Liver (tissue), 9 donors: ENCODE data around the gene NTNG2. TPM values are rescaled to one million over a fixed set of nuclear protein-coding genes. Genes with fewer than 3 reads are reported as not detected.

ENCODE experiments used
- DNase-seq: peaks from one replicate; pipeline ENCODE4 v3.0.0-alpha.2; 2017; ENCODE audit warnings: low spot score
- H3K27ac ChIP-seq, 2 donors: one replicate each; pipeline ENCODE4 v1.7.0; 2013; ENCODE audit warnings: inconsistent platforms in 2 of 2, low read length in 2 of 2, control low read depth in 1 of 2, low read depth in 1 of 2, mild to moderate bottlenecking in 1 of 2
- H3K27me3 ChIP-seq, 4 donors: one replicate each; pipeline versions ENCODE4 v1.6.1 to v1.7.0; 2013; ENCODE audit warnings: low read length in 3 of 4, inconsistent platforms in 1 of 4, mild to moderate bottlenecking in 1 of 4, moderate library complexity in 1 of 4; ENCODE audit not compliant: control insufficient read depth in 4 of 4, insufficient read depth in 4 of 4
- H3K36me3 ChIP-seq, 4 donors: one replicate each; pipeline versions ENCODE4 v1.6.1 to v1.7.0; 2013; ENCODE audit warnings: low read length in 3 of 4, mild to moderate bottlenecking in 3 of 4, low read depth in 1 of 4, moderate library complexity in 1 of 4; ENCODE audit not compliant: control insufficient read depth in 4 of 4, insufficient read depth in 3 of 4
- H3K4me1 ChIP-seq, 4 donors: one replicate each; pipeline versions ENCODE4 v1.6.1 to v1.7.0; 2013; ENCODE audit warnings: low read length in 3 of 4, mild to moderate bottlenecking in 3 of 4, moderate library complexity in 1 of 4; ENCODE audit not compliant: control insufficient read depth in 4 of 4, insufficient read depth in 4 of 4
- H3K4me3 ChIP-seq, 3 donors: one replicate each; pipeline versions ENCODE4 v1.6.1 to v1.7.0; 2013; ENCODE audit warnings: low read length in 3 of 3, control low read depth in 1 of 3, low read depth in 1 of 3, mild to moderate bottlenecking in 1 of 3
- H3K9ac ChIP-seq, 2 donors: one replicate each; pipeline ENCODE4 v1.7.0; 2013; ENCODE audit warnings: low read length in 2 of 2, mild to moderate bottlenecking in 2 of 2, moderate library complexity in 2 of 2, control low read depth in 1 of 2, low read depth in 1 of 2
- H3K9me3 ChIP-seq, 4 donors: one replicate each; pipeline versions ENCODE4 v1.6.1 to v1.7.0; 2013; ENCODE audit warnings: low read length in 3 of 4; ENCODE audit not compliant: control insufficient read depth in 4 of 4
- EGR1 ChIP-seq, 2 donors: IDR thresholded peaks; 2 replicates each; pipeline ENCODE4 v1.6.1; 2016 to 2018; ENCODE audit warnings: antibody characterized with exemption in 2 of 2, low read depth in 2 of 2
- FOXA1 ChIP-seq: IDR thresholded peaks from 2 replicates; pipeline ENCODE4 v1.6.1; 2016; ENCODE audit warnings: antibody characterized with exemption
- FOXA2 ChIP-seq: IDR thresholded peaks from 2 replicates; pipeline ENCODE4 v1.6.1; 2016; ENCODE audit warnings: antibody characterized with exemption
- GABPA ChIP-seq, 2 donors: IDR thresholded peaks in 1 of 2; conservative IDR thresholded peaks in 1 of 2; 2 replicates each; pipeline ENCODE4 v1.6.1; 2016; ENCODE audit warnings: antibody characterized with exemption in 2 of 2, mild to moderate bottlenecking in 1 of 2, moderate library complexity in 1 of 2
- HNF4A ChIP-seq, 2 donors: conservative IDR thresholded peaks; 2 replicates each; pipeline ENCODE4 v1.6.1; 2016; ENCODE audit warnings: antibody characterized with exemption in 2 of 2, mild to moderate bottlenecking in 2 of 2
- HNF4G ChIP-seq: IDR thresholded peaks from 2 replicates; pipeline ENCODE4 v1.6.1; 2016; ENCODE audit warnings: antibody characterized with exemption
- JUND ChIP-seq, 2 donors: IDR thresholded peaks; 2 replicates each; pipeline ENCODE4 v1.6.1; 2016; ENCODE audit warnings: antibody characterized with exemption in 2 of 2
- NR2F2 ChIP-seq: IDR thresholded peaks from 2 replicates; pipeline ENCODE4 v1.6.1; 2016; ENCODE audit warnings: antibody characterized with exemption
- RAD21 ChIP-seq, 2 donors: IDR thresholded peaks; 2 replicates each; pipeline ENCODE4 v1.6.1; 2016; ENCODE audit warnings: antibody characterized with exemption in 2 of 2, mild to moderate bottlenecking in 2 of 2
- RXRA ChIP-seq, 2 donors: IDR thresholded peaks; 2 replicates each; pipeline ENCODE4 v1.6.1; 2017 to 2018; ENCODE audit warnings: antibody characterized with exemption in 2 of 2, mild to moderate bottlenecking in 1 of 2
- SP1 ChIP-seq: IDR thresholded peaks from 2 replicates; pipeline ENCODE4 v1.6.1; 2018; ENCODE audit warnings: antibody characterized with exemption, mild to moderate bottlenecking
- TAF1 ChIP-seq: conservative IDR thresholded peaks from 2 replicates; pipeline ENCODE4 v1.6.1; 2016; ENCODE audit warnings: antibody characterized with exemption, mild to moderate bottlenecking
- YY1 ChIP-seq: IDR thresholded peaks from 2 replicates; pipeline ENCODE4 v1.6.1; 2016; ENCODE audit warnings: antibody characterized with exemption, mild to moderate bottlenecking
- WGBS: extraction: QIAGEN DNeasy Blood & Tissue Kit; methylation state at CpG from one replicate; pipeline ENCODE4 v1.1.7; 2013; 5-methylcytosine and 5-hydroxymethylcytosine counted together
- polyA plus RNA-seq, 2 donors: library from polyadenylated mRNA; stranded (reverse) in 1 of 2; unstranded in 1 of 2; fragments of 200-250 nt in 1 of 2; fragments of >200 nt in 1 of 2; fragmentation: Nextera tagmentation in 1 of 2; extraction: Ambion mirVana in 1 of 2; gene quantifications; one replicate each; pipeline versions ENCODE4 v1.2.1 to v1.2.3, GENCODE V29; 2013 to 2015
- total RNA-seq, 2 donors: library from RNA; depleted of rRNA; stranded (reverse); fragments of >200 nt; gene quantifications; one replicate each; pipeline ENCODE4 v1.2.3, GENCODE V29; 2014
- TF ChIP-seq, protein P1 (sequence below): IDR thresholded peaks from 2 replicates; pipeline ENCODE4 v1.6.1; 2016; ENCODE audit warnings: antibody characterized with exemption
- TF ChIP-seq, protein P2 (sequence below): IDR thresholded peaks from 2 replicates; pipeline ENCODE4 v1.6.1; 2016; ENCODE audit warnings: antibody characterized with exemption
- TF ChIP-seq, protein P3 (sequence below): IDR thresholded peaks from 2 replicates; pipeline ENCODE4 v1.6.1; 2016; ENCODE audit warnings: antibody characterized with exemption
- TF ChIP-seq, protein P4 (sequence below): IDR thresholded peaks from 2 replicates; pipeline ENCODE4 v1.6.1; 2016; ENCODE audit warnings: antibody characterized with exemption, mild to moderate bottlenecking
- donor health status: healthy.
- donor health status: healthy.
- donor health status: healthy.
- donor health status: healthy.
- donor health status: healthy.

The NTNG2 gene
- total and polyA plus RNA-seq, 4 donors = 0.12 to 0.42 (median 0.28) TPM; not detected in 1

DNA sequence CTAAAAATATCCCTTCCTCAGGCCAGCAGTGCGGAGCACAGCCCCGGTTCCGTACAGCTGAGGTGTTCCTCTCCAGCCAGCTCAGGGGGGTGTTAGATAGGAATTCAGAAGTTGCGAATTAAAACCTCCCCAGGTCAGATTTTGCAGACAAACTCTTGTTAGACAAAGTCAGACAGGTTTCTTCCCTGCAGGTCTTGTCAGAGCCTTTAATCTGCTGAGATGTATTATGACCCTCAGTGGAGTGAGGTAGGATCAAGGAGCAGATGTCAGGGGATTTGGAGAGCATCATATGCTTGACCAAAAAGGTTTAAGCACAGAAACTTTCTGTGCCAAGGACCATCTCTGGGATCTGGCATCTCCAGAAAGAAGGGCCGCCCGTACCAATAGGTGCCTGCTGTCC is 60.1 kb downstream of the NTNG2 start (continued):
- no peak for TF ChIP-seq SP1
- TF ChIP-seq, protein P1, sequence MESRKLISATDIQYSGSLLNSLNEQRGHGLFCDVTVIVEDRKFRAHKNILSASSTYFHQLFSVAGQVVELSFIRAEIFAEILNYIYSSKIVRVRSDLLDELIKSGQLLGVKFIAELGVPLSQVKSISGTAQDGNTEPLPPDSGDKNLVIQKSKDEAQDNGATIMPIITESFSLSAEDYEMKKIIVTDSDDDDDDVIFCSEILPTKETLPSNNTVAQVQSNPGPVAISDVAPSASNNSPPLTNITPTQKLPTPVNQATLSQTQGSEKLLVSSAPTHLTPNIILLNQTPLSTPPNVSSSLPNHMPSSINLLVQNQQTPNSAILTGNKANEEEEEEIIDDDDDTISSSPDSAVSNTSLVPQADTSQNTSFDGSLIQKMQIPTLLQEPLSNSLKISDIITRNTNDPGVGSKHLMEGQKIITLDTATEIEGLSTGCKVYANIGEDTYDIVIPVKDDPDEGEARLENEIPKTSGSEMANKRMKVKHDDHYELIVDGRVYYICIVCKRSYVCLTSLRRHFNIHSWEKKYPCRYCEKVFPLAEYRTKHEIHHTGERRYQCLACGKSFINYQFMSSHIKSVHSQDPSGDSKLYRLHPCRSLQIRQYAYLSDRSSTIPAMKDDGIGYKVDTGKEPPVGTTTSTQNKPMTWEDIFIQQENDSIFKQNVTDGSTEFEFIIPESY = no peak
- no peak for TF ChIP-seq FOXA1
- no peak for TF ChIP-seq JUND (IDR thresholded peaks at IDR 0.05)
- TF ChIP-seq, protein P2, sequence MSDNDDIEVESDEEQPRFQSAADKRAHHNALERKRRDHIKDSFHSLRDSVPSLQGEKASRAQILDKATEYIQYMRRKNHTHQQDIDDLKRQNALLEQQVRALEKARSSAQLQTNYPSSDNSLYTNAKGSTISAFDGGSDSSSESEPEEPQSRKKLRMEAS = no peak
- TF ChIP-seq, protein P3, sequence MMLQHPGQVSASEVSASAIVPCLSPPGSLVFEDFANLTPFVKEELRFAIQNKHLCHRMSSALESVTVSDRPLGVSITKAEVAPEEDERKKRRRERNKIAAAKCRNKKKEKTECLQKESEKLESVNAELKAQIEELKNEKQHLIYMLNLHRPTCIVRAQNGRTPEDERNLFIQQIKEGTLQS = no peak
- no peak for TF ChIP-seq EGR1 (IDR thresholded peaks at IDR 0.05; ENCODE audit: low read depth in 2 of 2)

DNA sequence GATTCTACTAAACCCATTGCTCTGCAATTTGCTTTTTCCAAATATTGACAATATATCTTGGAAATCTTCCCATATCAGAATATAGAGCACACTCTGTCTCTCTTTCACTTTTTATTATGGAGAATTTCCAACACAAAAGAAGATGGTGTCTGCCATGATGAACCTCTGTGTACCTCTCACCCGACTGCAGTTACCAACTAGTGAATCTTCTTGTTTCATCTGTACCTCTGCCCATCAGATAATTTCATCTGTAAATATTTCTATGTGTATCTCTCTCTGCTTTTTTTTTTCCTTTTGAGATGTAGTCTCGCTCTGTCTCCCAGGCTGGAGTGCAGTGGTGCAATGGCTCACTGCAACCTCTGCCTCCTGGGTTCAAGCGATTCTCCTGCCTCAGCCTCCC is 62.8 kb downstream of the NTNG2 start:
- no peak overlapping the region for H3K4me3 ChIP-seq
- 66% methylated on average over 3 of the region's 3 CpGs for WGBS
- H3K9ac ChIP-seq = no peak overlapping the region
- TF ChIP-seq FOXA2 (no peak), FOXA1 (no peak), TAF1 (no peak), NR2F2 (no peak), JUND (IDR thresholded peaks at IDR 0.05) (no peak), EGR1 (IDR thresholded peaks at IDR 0.05; ENCODE audit: low read depth in 2 of 2) (no peak), SP1 (no peak), GABPA (IDR thresholded peaks at IDR 0.05 in 1 of 2, conservative IDR thresholded peaks at IDR 0.05 in 1 of 2) (no peak)
- TF ChIP-seq, protein P4, sequence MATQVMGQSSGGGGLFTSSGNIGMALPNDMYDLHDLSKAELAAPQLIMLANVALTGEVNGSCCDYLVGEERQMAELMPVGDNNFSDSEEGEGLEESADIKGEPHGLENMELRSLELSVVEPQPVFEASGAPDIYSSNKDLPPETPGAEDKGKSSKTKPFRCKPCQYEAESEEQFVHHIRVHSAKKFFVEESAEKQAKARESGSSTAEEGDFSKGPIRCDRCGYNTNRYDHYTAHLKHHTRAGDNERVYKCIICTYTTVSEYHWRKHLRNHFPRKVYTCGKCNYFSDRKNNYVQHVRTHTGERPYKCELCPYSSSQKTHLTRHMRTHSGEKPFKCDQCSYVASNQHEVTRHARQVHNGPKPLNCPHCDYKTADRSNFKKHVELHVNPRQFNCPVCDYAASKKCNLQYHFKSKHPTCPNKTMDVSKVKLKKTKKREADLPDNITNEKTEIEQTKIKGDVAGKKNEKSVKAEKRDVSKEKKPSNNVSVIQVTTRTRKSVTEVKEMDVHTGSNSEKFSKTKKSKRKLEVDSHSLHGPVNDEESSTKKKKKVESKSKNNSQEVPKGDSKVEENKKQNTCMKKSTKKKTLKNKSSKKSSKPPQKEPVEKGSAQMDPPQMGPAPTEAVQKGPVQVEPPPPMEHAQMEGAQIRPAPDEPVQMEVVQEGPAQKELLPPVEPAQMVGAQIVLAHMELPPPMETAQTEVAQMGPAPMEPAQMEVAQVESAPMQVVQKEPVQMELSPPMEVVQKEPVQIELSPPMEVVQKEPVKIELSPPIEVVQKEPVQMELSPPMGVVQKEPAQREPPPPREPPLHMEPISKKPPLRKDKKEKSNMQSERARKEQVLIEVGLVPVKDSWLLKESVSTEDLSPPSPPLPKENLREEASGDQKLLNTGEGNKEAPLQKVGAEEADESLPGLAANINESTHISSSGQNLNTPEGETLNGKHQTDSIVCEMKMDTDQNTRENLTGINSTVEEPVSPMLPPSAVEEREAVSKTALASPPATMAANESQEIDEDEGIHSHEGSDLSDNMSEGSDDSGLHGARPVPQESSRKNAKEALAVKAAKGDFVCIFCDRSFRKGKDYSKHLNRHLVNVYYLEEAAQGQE = no peak
- no peaks in the 10 kb centered on the region for H3K4me1 ChIP-seq
- H3K36me3 ChIP-seq = no peaks in the 10 kb centered on the region
- H3K27ac ChIP-seq = no peak overlapping the region
- peaks cover 0 to 2% (median 0%) of the 10 kb centered on the region in 4 donors for H3K27me3 ChIP-seq
- no peak for DNase-seq
- no peaks in the 10 kb centered on the region for H3K9me3 ChIP-seq

DNA sequence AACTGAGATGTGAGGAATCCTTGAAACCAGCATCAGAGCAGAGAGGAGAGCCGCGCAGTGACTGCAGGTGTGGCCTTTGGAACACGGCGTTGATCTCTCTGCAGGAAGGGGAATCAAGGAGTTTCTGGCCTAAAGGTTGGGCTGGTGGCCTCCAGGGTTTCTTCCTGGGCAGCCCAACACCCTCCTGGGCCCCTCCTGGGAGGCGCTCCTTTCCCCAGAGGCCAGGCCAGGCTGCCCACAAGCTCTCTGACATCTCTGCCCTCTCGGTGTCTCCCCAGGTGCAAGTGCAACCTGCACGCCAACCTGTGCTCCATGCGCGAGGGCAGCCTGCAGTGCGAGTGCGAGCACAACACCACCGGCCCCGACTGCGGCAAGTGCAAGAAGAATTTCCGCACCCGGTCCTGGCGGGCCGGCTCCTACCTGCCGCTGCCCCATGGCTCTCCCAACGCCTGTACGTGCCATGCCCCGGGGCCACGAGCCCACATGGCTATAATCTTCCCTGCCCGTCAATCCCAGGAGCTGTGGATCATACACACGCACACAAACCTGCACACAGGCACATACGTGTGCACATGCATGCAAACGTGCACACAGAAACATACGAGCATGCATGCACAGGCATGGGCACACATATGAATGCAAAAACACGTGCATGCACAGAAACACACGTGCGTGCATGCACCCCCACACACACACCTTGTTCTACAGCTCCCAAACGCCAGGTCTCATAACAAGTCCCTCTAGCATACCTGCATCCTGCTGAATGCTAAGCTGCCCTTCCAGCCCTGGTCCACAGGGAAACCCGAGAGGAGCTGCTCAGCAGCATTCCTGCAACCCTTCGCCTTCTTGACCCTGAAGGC is 64.9 kb downstream of the NTNG2 start:
- Histone ChIP-seq H3K4me1 (no peaks in the 10 kb centered on the region), H3K36me3 (no peaks in the 10 kb centered on the region), H3K9ac (no peak overlapping the region), H3K27ac (no peak overlapping the region), H3K27me3 (peaks cover 0 to 5% (median 1%) of the 10 kb centered on the region in 4 donors), H3K4me3 (no peak overlapping the region), H3K9me3 (no peaks in the 10 kb centered on the region)
- DNase-seq = no peak
- WGBS = 83% methylated on average over 34 of the region's 34 CpGs
- TF ChIP-seq JUND (IDR thresholded peaks at IDR 0.05) (no peak), YY1 (no peak), RXRA (IDR thresholded peaks at IDR 0.05) (no peak), GABPA (IDR thresholded peaks at IDR 0.05 in 1 of 2, conservative IDR thresholded peaks at IDR 0.05 in 1 of 2) (no peak), NR2F2 (no peak), FOXA1 (no peak), FOXA2 (no peak), SP1 (no peak), HNF4G (no peak), RAD21 (IDR thresholded peaks at IDR 0.05) (no peak), HNF4A (conservative IDR thresholded peaks at IDR 0.05) (no peak)
- TF ChIP-seq, protein P4 = no peak
- TF ChIP-seq, protein P3 = no peak
- TF ChIP-seq, protein P2 = no peak
